ENCODE data around the gene UHRF2. TPM values are rescaled to one million over a fixed set of nuclear protein-coding genes. Genes with fewer than 3 reads are reported as not detected.
A peak's percentile ranks its signal among the peaks of the same experiment; 100 is the strongest.

The UHRF2 gene
- total and polyA plus RNA-seq, 10 donors = 26.3 to 120 (median 61.5) TPM

DNA sequence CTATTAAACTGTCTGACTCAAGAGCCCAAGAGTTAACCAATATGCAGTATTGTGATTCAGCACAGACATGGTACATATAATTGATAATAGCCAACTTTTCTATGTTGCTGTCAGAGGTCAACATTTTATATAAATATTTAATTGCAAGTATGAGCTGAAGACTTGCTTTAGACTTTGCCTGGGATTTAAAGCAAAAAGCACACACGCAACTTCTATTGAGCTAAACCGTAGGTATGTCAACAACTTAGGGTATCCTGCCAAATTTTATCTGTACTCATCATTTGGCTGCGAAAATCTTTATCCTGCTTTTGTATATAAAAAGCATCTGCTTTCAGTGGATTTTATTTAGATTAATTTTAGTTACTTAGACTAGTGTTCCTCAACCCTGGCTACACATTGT is 27.4 kb downstream of the UHRF2 start:
- H3K36me3 ChIP-seq = peaks cover 0 to 31% (median 5%) of the 10 kb centered on the region in 6 donors
- H3K27ac ChIP-seq = no peak overlapping the region
- TF ChIP-seq POLR2A (IDR thresholded peaks at IDR 0.05) (no peak), POLR2AphosphoS5 (IDR thresholded peaks at IDR 0.05) (no peak)
- TF ChIP-seq, protein P1, sequence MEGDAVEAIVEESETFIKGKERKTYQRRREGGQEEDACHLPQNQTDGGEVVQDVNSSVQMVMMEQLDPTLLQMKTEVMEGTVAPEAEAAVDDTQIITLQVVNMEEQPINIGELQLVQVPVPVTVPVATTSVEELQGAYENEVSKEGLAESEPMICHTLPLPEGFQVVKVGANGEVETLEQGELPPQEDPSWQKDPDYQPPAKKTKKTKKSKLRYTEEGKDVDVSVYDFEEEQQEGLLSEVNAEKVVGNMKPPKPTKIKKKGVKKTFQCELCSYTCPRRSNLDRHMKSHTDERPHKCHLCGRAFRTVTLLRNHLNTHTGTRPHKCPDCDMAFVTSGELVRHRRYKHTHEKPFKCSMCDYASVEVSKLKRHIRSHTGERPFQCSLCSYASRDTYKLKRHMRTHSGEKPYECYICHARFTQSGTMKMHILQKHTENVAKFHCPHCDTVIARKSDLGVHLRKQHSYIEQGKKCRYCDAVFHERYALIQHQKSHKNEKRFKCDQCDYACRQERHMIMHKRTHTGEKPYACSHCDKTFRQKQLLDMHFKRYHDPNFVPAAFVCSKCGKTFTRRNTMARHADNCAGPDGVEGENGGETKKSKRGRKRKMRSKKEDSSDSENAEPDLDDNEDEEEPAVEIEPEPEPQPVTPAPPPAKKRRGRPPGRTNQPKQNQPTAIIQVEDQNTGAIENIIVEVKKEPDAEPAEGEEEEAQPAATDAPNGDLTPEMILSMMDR (IDR thresholded peaks at IDR 0.05 in 8 of 11, conservative IDR thresholded peaks at IDR 0.05 in 3 of 11) = no peak
- no peaks in the 10 kb centered on the region for H3K27me3 ChIP-seq (replicated peaks in 1 of 7)
- intact Hi-C loops (cut with DNase I; ENCODE audit: low total_unique reads) = no loop called here
- H3K4me1 ChIP-seq = peaks cover 0 to 91% (median 45%) of the 10 kb centered on the region in 6 donors
- H3K4me3 ChIP-seq = no peak overlapping the region
- H3K9me3 ChIP-seq = no peaks in the 10 kb centered on the region
- WGBS, 5 donors = 91 to 98% (median 98%) methylated on average over 3 of the region's 3 CpGs
- DNase-seq = no peak

DNA sequence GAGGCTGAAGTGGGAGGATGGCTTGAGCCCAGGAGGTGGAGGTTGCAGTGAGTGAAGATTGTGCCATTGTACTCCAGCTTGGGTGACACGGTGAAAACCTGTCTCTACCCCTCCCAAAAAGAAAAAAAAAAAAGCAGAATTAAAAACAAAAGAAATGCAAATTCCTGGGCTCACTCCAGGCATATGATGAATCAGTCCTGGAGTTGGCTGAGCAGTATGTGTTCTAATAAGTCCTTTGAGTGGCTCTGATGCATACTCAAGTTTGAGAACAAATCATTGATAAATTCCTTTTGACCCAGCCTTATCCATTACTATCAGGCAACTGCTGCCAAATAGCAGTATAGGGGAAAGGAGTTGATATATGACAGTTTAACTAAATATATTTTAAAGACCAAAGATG is 28.3 kb downstream of the UHRF2 start:
- Histone ChIP-seq H3K4me1 (peaks cover 0 to 84% (median 46%) of the 10 kb centered on the region in 6 donors), H3K4me3 (no peak overlapping the region), H3K27ac (no peak overlapping the region), H3K9me3 (no peaks in the 10 kb centered on the region), H3K27me3 (replicated peaks in 1 of 7) (no peaks in the 10 kb centered on the region), H3K36me3 (peaks cover 0 to 35% (median 5%) of the 10 kb centered on the region in 6 donors)
- TF ChIP-seq POLR2A (IDR thresholded peaks at IDR 0.05) = no peak
- TF ChIP-seq, protein P1 (IDR thresholded peaks at IDR 0.05 in 8 of 11, conservative IDR thresholded peaks at IDR 0.05 in 3 of 11) = no peak
- 72 to 92% (median 82%) methylated on average over 1 of the region's 1 CpG for WGBS, 5 donors
- DNase-seq = no peak
- intact Hi-C loops (cut with DNase I; ENCODE audit: low total_unique reads) = no loop called here

DNA sequence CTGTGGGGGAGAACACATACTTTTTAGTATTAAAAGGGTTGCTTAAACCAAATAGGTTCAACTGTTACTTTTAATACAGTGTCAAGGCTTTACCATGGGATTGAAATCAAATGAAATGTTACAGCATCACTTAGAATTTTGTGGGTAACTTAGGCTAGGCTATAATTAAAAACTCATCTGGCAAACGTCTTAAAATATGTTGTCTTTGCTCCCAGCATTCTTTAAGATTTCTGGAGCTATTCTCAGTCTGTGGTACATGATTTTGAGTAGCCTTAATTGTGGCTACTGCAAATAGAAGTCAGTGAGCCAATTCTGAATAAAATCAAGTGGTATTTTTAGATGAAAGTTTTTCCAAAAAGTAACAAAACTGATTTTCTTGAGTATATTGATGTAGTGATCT is 30.7 kb downstream of the UHRF2 start:
- Histone ChIP-seq H3K9me3 (no peaks in the 10 kb centered on the region), H3K4me1 (peaks cover 0 to 85% (median 58%) of the 10 kb centered on the region in 6 donors), H3K4me3 (no peak overlapping the region), H3K27me3 (replicated peaks in 1 of 7) (no peaks in the 10 kb centered on the region), H3K27ac (peak overlapping the region in 2 of 8 donors; percentile 17 to 47), H3K36me3 (peaks cover 0 to 23% (median 0%) of the 10 kb centered on the region in 6 donors)
- TF ChIP-seq, protein P1 (IDR thresholded peaks at IDR 0.05 in 8 of 11, conservative IDR thresholded peaks at IDR 0.05 in 3 of 11) = no peak
- TF ChIP-seq POLR2AphosphoS5 (IDR thresholded peaks at IDR 0.05) (no peak), POLR2A (IDR thresholded peaks at IDR 0.05) (no peak)
- no peak for DNase-seq
- 32 to 54% (median 49%) methylated on average over 1 of the region's 1 CpG for WGBS, 5 donors
- intact Hi-C loops (cut with DNase I; ENCODE audit: low total_unique reads) = no loop called here

DNA sequence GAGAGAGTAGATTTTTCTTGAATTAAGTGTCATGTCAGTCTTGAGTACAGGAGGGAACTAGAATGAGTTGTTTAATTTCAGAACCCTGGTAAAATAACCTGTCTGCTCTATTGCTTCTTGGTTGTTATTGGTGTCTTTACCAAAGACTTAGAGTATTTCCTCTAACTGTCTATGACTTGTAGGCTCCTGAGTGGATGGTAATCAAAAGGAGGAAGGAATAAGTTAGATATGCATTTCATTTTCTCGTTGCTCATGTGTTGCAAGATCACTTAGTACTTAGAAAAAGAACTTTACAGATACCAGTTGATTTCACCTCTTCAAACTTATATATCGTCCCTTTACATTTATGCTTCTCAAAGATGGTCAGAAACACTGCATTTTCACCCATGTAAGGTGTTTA is 31.1 kb downstream of the UHRF2 start:
- Histone ChIP-seq H3K36me3 (peaks cover 0 to 23% (median 0%) of the 10 kb centered on the region in 6 donors), H3K9me3 (no peaks in the 10 kb centered on the region), H3K27me3 (replicated peaks in 1 of 7) (no peaks in the 10 kb centered on the region), H3K4me3 (no peak overlapping the region), H3K4me1 (peaks cover 0 to 85% (median 58%) of the 10 kb centered on the region in 6 donors), H3K27ac (peak overlapping the region in 3 of 8 donors; percentile 16 to 47 (median 17))
- TF ChIP-seq POLR2A (IDR thresholded peaks at IDR 0.05) (no peak), POLR2AphosphoS5 (IDR thresholded peaks at IDR 0.05) (no peak)
- TF ChIP-seq, protein P1 (IDR thresholded peaks at IDR 0.05 in 8 of 11, conservative IDR thresholded peaks at IDR 0.05 in 3 of 11) = no peak
- 42 to 53% (median 49%) methylated on average over 2 of the region's 2 CpGs for WGBS, 5 donors
- intact Hi-C loops (cut with DNase I; ENCODE audit: low total_unique reads) = no loop called here
- DNase-seq = no peak

Data from spleen (tissue), 11 donors.